HG03108 (cell line): ENCODE data around the gene PPIL1.

Experiments used
- ATAC-seq: cut with Tn5 transposase; IDR thresholded peaks from one replicate; pipeline ENCODE4 v1.9.1; 2021; ENCODE audit warnings: moderate library complexity; ENCODE audit not compliant: unreplicated experiment

Gene PPIL1

DNA sequence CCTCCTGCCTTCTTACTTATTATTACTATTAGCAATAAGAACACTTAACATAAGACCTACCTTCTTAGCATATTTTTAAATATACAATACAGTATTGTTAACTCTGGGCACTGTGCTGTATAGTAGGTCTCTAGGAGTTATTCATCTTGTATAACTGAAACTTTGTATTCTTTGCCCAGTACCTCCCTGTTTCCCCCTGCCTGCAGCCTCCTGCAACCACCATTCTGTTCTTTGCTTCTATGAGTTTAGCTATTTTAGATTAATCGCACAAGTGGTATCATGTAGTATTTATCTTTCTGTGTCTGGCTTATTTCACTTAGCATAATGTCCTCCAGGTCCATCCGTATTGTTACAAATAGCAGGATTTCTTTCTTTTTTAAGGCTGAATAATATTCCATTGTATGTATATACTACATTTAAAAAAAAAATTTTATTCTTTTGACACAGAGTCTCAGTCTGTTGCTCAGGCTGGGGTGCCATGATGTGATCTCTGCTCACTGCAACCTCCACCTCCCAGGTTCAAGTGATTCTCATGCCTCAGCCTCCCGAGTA is 15.6 kb upstream of the PPIL1 start:
- no peak for ATAC-seq

DNA sequence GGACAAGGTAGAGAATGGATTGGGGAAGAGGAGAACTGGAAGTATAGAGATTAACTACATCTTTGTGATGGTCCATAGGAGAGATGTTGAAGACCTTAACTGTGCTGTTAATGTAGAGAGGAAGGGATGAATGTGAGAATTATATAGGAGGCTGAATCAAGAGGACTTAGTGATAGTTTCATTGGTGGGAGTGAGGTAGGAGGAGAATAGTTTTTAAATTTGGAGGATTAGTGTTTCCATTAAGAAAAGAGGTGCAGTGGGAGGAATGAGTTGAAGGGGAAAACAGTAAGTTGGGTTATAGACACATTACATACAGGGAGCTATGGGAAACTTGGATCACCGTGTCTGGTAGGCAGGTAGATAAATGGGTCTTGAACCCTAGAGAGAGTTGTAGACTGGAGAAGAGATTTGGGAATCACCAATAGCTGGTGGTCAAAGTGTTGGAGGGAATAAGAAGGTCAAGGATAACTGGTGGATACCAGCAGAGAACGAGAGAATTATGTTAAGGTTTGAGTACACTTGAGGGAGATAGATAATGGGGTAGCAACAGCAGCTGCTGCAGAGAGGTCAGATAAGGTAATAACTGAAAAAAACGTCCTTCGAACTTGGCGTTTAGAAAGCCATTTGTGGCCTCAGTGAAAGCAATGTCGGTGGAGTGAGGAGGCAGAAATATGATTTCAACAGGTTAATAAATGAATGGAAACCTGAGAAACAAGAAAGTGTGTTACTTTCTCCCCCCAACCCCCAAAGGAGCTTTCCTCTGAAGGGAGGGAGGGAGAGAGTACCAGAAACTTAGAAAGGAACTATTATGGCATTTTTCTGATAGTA is 14.3 kb upstream of the PPIL1 start:
- ATAC-seq: no peak

DNA sequence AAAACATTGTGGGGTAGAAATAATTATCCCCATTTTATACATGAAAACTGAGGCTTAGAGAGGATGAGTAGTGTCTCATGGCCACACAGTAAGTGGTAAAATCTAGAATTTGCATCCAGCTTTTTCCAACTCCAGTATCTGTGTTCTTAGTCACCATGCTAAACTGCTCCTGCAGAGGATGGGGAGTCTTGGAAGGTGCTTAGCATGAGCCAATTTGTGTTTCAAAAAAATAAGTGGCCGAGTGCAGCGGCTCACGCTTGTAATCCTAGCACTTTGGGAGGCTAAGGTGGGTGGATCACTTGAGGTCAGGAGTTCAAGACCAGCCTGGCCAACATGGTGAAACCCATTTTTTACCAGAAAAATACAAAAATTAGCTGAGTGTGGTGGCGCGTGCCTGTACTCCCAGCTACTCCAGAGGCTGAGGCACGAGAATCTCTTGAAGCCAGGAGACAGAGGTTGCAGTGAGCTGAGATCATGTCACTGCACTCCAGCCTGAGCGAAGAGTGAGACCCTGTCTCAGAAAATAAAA is 13.6 kb upstream of the PPIL1 start:
- ATAC-seq: no peak

DNA sequence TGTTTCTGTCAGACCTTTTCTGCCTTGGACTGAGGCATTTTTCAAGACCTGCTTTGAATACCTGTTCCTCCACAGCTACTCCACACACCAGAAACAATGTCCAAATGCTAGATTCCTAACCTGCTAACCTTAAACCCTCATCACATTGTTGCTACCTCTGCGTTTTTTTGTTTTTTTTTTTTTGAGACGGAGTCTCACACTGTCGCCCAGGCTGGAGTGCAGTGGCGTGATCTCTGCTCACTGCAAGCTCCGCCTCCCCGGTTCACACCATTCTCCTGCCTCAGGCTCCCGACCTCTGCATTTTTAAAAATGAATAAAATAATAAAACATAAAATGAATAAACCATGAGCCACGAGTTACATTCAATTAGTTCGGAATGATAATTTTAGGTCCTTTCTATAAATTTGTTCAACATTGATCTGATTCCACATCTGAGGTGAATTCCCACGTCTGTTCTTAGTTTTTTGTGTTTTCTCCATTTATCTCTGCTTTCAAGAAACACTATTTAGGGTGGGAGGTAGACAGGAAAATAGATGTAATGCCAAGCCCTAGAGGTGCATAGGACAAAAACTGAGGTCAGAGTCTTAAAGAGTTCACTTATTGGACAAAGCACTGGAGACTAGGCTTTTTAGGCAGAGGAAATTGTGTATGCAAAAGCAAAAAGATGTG is 12.5 kb upstream of the PPIL1 start:
- no peak for ATAC-seq

DNA sequence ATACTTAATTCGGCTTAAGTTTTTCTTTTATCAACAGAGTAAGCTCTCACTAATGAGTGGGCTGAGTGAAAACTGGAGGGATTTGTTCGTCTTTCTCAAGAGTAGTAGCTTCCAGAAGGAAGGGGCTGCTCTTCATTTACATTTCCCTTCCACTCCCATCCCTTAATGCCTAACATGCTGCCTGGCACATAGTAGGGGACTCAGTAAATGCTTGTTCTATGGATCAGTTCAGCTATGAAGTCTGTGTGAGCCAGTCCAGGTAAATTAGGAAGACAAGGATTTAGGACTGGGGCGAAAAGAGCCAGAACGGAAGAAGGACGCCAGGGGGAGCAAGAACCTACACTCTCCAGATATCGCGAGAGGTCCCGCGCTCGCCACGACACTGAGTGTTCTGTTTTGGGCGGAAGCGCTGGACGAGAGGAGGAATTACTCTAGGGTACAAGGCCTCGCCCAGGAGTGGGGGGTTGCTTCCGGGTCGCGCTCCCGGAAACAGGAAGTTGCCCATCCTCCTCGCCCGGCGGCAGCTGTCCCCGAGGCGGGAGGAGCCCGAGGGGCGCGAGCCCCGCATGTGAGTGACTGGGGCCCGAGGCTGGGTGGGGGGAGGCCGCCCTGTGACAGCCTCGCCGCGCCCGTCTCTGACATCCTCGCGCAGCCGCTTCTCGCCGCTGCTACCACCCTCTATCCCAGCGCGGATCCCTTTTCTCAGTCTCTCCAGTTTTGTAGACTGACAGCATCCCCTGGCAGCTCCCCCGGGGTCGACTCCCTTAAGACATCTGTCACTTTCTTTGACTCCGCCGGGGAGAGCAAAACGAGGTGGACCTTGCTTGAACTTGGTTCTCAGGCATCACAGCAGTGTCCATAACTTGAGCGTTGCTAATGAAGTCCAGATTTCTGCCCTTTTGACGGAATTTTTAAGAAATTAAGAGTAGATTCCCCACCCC is 11.1 kb upstream of the PPIL1 start, which contains the start of gene C6orf89:
Gene C6orf89 (plus strand): TSS at position 492 of the 941 bp plus-strand sequence. CDS start 13,493 bp downstream, outside the sequence.
- ATAC-seq: peak; percentile 96

DNA sequence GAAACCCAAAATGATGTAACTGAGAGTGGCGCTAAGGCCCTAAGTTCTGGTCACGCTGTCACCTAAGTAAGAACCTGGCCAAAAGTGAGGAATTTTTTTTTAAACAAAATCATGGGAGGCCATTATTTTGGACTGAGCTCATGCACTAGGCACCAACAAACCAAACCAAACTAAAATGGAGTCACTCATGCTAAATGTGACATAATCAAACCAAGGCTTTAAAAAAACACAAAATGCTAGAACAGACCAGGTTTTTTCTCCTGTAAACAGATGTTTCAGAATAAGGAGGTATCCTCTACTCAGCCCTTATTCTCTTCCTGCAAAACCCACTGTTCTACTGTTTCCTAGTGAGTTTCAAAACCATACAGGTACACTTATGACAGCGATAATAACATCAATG is 10.0 kb upstream of the PPIL1 start:
- ATAC-seq: no peak

DNA sequence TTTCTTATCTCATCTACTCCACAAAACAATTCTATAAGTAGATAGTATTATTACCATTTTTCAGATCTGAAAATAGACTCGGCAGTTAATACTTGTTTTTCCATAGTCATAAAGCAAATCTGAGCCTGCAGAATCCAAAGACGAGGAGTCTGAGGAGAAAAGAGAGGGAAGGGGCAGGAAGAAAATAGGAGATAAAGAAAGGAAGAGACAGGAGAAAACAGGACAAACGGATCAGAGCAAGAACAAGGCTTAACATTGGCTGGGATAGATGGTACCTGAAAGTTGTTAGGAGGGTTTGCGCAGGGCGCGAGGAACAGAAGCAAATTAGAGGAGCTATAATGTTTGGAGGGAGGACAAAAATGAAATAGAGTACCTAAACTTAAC is 639 bp upstream of the PPIL1 start:
- no peak for ATAC-seq

DNA sequence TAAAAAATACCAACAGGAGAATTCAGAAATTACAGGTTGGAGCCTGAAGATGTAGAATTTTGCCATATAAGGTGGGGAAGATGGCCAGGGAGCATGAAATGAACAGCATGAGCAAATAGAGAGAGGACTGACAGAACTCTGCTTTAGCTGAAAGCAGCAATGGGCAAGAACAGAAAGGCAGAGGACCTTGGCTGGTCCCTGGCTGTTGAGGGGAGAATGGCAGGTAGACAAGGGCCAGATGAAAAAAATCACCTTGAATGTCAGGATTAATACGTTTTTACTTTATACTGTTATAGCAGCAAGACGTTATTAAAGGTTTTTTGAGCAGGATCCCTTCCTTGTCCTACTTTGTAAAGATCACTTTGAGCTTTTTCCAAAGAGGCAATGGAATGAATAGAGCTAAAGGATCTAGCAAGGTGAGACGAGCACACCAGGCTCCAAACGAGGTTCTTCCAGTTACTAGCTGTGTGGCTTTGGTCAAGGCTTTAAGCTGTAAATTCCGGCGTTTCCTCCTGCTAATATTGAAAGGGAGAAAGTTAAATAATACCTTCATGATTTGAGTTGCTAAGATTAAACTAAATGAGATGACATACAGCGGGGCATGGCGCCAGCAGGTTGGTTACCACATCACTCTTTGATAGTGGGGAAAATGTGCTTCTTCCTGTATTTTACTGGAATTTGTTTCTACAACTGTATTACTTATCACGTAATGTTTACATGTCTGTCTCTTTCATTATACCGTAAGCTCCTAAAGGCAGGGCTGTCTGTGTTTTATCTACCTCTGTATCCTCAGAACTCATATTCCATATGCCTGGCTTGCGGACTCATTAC is 776 bp downstream of the PPIL1 start:
- no peak for ATAC-seq

DNA sequence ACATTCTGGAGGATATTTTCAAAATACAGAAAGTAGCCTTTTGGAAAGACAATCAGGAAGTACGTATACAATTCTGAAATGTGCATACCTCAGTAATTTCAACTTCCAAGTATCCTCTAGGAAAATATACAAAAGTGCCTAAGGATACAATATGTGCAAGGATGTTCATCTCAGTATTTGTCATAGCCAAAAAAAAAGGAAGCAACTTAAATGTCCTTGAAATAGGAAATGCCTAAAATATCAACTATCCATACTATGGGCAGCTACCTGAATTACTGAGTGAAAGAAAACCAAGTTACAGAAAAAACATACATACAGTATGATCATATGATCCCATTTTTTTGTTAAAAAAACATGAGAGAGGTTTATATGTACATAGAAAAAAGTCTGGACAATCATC is 1.5 kb downstream of the PPIL1 start:
- ATAC-seq: no peak

DNA sequence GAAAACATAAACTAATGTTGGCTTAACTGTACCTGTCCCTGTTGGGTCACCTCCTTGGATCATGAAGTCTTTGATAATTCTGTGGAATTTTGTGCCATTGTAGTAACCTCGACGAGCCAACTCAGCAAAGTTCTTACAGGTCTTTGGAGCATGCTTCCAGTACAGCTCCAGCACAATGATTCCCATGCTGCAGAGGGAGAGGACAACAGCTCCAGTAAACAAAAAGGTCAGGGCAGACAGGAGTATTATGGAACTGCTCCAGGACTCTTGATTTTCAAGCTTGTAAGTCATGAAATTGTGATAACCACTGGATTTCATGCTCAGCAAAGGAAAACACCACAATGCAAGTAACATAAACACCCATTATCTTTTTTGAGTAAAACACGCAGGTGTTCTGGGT is 2.9 kb downstream of the PPIL1 start:
- ATAC-seq: no peak

DNA sequence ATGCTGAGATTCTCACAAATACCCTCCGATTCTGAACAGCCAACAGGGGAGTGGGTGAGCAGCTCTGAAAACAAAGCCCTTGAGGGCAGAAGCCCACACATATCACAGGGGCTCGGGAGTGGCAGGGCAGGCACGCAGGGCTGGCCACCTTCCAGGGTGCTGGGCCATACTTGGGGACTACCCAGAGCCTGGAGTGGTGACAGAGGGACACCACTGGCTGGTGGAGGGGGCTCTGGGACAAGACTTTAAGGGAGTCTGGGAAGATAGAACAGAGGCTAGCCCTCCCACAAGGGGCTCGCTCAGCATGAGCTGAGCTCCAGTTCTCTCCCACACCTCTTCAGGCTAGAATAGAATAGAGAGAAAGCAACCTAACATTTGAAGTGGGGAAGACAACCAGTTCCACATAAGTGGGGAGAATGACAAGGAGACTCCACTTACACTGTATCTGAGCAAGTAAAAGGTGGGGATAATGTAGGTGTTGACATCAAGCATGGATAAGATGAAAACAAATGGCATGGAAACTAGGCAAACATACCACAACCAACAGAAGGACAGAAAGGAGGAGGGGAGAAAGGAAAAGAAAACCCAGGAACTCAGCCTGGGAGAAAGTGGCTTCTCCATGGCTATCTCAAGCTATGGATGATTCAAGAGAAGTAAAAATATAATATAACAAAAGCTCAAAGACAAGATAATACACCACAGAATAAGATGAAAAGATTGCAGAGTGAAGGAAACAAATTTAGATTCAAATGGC is 7.0 kb downstream of the PPIL1 start:
- ATAC-seq: no peak

DNA sequence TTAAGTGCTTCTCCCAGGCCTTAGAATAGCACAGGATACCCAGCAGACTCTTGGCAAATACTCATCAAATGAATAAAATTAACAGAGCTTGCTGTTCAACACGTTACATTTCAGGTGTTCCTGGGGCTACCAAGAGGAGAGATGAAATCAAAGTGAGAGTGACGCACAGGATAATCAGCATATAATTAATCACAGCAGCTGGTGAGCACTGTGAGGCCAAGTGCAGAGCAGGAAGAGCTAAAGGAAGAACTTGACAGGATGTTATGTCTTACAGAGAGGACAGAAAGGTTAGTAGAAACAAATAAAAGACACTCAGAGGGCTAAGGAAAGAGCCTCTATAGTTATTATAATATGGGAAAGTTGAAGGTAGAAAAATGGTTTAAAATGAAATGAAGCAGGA is 8.8 kb downstream of the PPIL1 start:
- ATAC-seq: no peak

DNA sequence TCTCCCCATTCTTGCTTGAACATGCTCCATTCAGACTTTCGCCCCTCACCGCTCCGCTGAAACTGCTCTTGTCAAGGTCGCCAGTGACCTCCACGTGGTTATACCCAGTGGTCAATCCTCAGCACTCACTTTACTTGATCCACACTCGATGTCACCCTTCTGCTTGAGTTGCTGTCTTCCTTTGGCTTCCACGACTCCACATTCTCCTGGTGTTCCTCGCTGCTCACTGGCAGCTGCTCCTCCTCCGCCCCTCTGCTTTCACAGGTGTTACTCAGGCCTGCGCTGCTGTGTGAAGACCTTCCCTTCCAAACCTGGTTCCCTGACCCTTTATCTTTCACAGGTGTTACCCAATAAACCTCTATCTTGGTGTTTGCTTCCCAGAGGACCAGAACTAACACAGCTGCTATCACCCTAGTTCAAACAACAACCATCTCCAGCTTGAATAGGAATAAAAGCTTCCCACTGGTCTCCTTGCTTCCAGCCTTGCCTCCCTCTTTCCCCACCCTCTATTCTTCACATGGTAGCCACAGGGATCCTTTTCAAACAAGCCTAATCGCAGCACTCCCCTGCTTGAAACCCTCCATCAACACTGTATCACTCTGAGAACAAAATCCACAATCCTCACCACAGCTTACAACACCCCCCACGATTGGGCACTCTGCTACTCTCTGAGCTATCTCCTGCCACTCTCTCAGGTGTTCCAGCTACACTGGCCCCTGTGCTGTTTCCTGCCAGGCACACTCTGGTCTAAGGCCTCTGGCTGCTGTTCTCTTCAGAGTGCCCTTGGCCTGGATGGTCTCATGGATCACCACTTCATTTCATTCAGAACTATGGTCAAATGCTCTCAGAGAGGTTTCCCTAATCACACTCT is 10.7 kb downstream of the PPIL1 start:
- no peak for ATAC-seq

DNA sequence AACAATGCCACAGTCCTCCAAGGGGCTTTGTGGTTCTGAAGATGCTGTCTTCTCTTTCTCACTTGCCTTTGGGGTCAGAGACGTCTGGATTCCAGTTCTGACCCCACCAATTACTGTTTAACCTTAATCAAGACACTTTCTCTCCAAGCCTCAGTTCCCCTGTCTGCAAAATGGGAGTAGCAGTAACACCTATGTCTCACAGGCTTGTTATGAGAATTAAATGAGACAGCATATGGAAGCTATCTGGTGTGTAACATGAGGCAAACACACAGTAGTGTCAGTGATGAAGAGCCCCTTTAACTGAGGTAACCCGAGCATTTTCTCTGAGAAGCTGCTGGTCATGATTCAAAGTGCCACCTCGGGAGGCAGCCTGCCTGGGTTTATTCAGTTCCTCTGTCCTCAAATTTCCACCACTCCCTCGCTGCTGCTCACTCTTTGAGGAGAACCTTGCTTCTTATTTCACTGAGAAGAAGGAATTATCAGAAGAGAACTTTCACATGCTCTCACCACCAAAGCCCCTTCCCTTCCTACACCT is 11.7 kb downstream of the PPIL1 start:
- ATAC-seq: no peak

DNA sequence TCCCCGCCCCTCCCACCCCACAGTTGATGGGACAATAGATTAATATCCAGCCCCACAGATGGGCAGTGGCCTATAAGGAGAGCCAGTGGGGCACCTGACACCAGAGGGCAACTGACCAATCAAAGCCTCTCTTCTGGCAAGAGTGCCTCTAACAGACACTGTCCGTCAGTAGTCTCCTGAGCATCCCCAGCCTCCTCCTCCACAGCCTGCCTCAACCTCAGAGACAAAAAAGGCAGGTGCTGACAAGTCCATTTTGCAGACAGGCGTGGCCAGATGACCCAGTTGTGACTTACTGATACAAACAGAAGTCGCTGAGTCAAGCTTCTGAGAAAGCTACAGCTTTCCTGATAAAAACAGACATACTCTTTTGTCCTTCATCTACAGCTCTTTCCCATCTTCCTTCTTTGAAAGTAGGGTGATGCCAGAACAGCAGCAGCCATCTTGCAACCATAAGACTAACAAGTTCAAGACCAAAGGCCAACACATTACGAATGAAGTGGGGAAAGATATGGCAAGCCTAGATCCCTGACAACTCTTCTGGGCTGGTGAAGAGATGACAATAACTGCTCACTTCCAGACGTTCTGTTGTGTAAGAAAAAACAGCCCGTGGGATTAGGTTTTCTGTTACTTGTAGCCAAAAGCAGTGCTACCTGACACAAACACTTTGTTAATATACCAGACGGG is 12.3 kb downstream of the PPIL1 start:
- ATAC-seq: no peak

DNA sequence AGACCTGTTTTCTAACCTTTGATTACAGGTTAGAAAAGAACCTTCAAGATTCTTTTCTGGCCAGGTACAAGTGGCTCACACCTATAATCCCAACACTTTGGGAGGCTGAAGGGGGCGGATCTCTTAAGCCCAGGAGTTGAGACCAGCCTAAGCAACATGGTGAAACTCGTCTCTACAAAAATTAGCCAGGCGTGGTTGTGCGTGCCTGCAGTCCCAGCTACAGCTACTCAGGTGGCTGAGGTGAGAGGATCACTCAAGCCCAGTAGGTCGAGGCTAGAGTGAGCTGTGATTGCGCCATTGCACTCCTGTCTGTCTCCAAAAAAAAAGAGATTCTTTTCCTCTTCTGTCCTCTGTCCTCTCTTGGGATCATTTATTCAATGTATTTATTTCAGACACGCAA is 14.5 kb downstream of the PPIL1 start:
- ATAC-seq: no peak

DNA sequence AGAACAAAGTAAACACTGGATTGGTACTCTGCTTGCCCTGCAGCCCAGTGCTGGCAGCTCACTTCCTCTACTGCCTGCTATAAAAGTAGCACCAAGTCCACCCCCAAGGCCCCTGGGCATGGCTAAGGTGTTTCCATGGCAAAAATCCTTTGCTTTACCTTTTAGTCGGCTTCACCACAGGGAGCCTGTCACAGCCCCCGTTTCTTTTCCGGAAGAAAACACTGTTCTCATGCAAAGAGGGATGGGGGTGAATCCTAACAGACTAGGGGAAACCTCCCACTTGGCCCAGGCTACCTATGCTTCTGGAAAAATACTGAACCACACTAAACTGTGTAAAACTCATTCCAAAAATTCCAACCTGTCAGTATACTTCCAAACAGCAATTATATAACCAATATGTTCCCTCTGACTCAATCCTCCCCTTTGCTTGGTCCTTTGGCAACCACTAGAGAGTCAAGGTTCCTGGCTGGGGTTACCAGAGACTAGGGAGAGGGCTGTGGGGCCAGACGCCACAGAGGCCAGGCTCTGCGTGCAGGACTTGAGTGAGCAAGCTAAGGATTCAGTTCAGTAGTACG is 16.1 kb downstream of the PPIL1 start:
- no peak for ATAC-seq
